Measurements from ENCODE around the gene PTPN22.

GRCh38 chr1:113898241-113898814, 26.8 kb upstream of the PTPN22 start:
- TF ChIP-seq CTCF (IDR thresholded peaks at IDR 0.05) (no peak), POLR2A (IDR thresholded peaks at IDR 0.05) (no peak)
